ENCODE results near the gene CORIN. TPM values are rescaled to one million over a fixed set of nuclear protein-coding genes. Genes with fewer than 3 reads are reported as not detected.

Gene CORIN
- total and polyA plus RNA-seq, 7 donors, result under 0.01 to 2.5 (median 0.34) TPM

DNA sequence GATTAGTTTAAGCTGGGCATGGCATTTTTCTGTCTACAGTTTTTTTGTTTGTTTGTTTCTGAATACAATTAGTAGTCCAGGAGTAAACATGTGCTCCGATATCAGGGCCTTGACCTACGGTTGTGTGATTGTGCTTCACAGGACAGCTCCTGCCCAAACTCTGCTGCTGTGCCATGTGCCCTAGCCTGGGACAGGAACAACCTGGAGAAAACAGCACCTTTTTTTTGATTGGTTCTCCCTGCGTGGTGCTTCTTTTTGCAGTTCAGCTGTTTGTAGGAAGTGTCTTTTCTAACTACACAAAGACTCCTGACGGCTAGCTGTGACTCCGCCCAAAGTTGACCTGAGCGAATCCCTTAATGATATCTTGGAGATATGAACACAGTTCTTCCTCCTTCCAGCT, 194.0 kb downstream of the CORIN start:
- no peak overlapping the region for H3K27ac ChIP-seq
- whole genome bisulfite sequencing, 2 donors, result 67 to 85% methylated on average over 6 of the region's 6 CpGs
- no peaks in the 10 kb centered on the region for H3K36me3 ChIP-seq
- no peak for DNase-seq
- H3K27me3 ChIP-seq, result no peaks in the 10 kb centered on the region
- H3K4me1 ChIP-seq, result no peaks in the 10 kb centered on the region
- intact Hi-C loops (cut with DNase I), result no loop called here
- no peak for TF ChIP-seq POLR2AphosphoS5 (IDR thresholded peaks at IDR 0.05)
- no peak for TF ChIP-seq EP300 (IDR thresholded peaks at IDR 0.05)
- TF ChIP-seq POLR2A (IDR thresholded peaks at IDR 0.05), result no peak
- TF ChIP-seq, protein P1, sequence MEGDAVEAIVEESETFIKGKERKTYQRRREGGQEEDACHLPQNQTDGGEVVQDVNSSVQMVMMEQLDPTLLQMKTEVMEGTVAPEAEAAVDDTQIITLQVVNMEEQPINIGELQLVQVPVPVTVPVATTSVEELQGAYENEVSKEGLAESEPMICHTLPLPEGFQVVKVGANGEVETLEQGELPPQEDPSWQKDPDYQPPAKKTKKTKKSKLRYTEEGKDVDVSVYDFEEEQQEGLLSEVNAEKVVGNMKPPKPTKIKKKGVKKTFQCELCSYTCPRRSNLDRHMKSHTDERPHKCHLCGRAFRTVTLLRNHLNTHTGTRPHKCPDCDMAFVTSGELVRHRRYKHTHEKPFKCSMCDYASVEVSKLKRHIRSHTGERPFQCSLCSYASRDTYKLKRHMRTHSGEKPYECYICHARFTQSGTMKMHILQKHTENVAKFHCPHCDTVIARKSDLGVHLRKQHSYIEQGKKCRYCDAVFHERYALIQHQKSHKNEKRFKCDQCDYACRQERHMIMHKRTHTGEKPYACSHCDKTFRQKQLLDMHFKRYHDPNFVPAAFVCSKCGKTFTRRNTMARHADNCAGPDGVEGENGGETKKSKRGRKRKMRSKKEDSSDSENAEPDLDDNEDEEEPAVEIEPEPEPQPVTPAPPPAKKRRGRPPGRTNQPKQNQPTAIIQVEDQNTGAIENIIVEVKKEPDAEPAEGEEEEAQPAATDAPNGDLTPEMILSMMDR (IDR thresholded peaks at IDR 0.05), result no peak
- H3K9me3 ChIP-seq, result no peaks in the 10 kb centered on the region
- H3K4me3 ChIP-seq, result no peak overlapping the region

GRCh38 chr4:47642985-47643760, 194.7 kb downstream of the CORIN start:
- TF ChIP-seq EP300 (IDR thresholded peaks at IDR 0.05) (no peak), POLR2AphosphoS5 (IDR thresholded peaks at IDR 0.05) (no peak), POLR2A (IDR thresholded peaks at IDR 0.05) (no peak)
- TF ChIP-seq, protein P1 (IDR thresholded peaks at IDR 0.05), result no peak
- Histone ChIP-seq H3K36me3 (no peaks in the 10 kb centered on the region), H3K4me3 (no peak overlapping the region), H3K9me3 (no peaks in the 10 kb centered on the region), H3K27me3 (no peaks in the 10 kb centered on the region), H3K27ac (no peak overlapping the region), H3K4me1 (no peaks in the 10 kb centered on the region)
- intact Hi-C loops (cut with DNase I), result no loop called here
- DNase-seq, result no peak
- WGBS, 2 donors, result 78 to 79% methylated on average over 7 of the region's 7 CpGs

DNA sequence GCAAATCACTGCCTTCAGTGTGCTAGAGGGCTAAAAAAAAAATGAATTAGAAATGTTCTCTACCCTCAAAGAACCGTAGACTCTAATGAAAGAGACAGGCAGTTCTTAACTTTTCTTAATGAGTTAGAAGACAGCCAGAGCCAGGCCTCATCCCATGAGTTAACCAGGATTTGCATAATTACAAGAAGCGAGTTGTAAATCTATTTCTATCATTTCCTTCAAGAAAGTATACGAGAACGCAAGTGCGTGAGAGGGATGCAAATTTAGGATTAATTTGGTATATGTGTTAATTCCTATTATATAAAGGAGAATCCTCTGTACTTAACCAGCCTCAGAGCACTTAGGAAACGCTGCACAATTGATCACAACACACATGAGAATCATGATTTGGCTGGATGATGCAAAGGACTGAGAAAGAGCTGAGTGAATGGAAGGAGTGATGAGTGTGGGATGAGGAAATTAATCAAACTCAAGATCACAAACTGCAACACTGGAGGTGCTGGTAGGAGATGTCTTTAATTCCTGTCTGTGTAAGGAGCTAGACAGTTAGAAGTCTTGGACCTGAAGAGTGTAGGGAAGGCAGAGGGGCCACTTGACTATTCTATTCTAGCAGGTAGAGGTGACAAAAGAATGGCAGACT, 195.6 kb downstream of the CORIN start:
- no peaks in the 10 kb centered on the region for H3K9me3 ChIP-seq
- no peak for DNase-seq
- no peak overlapping the region for H3K4me3 ChIP-seq
- WGBS, 2 donors, result 86 to 87% methylated on average over 6 of the region's 6 CpGs
- no peak overlapping the region for H3K27ac ChIP-seq
- intact Hi-C loops (cut with DNase I), result no loop called here
- no peak for TF ChIP-seq EP300 (IDR thresholded peaks at IDR 0.05)
- no peak for TF ChIP-seq POLR2AphosphoS5 (IDR thresholded peaks at IDR 0.05)
- TF ChIP-seq POLR2A (IDR thresholded peaks at IDR 0.05), result no peak
- TF ChIP-seq, protein P1 (IDR thresholded peaks at IDR 0.05), result no peak
- H3K36me3 ChIP-seq, result no peaks in the 10 kb centered on the region
- no peaks in the 10 kb centered on the region for H3K4me1 ChIP-seq
- no peaks in the 10 kb centered on the region for H3K27me3 ChIP-seq

- TF ChIP-seq POLR2A (IDR thresholded peaks at IDR 0.05) (no peak), POLR2AphosphoS5 (IDR thresholded peaks at IDR 0.05) (no peak), EP300 (IDR thresholded peaks at IDR 0.05) (no peak)
- TF ChIP-seq, protein P1 (IDR thresholded peaks at IDR 0.05), result no peak
- 34 to 61% methylated on average over 1 of the region's 1 CpG for WGBS, 2 donors
- DNase-seq, result no peak
- Histone ChIP-seq H3K4me3 (no peak overlapping the region), H3K27me3 (no peaks in the 10 kb centered on the region), H3K4me1 (no peaks in the 10 kb centered on the region), H3K9me3 (no peaks in the 10 kb centered on the region), H3K36me3 (no peaks in the 10 kb centered on the region), H3K27ac (no peak overlapping the region)
- intact Hi-C loops (cut with DNase I), result no loop called here
Measured at GRCh38 chr4:47641755-47642154, 196.1 kb downstream of the CORIN start.
